Measurements from ENCODE around the gene DFFA.

DNA sequence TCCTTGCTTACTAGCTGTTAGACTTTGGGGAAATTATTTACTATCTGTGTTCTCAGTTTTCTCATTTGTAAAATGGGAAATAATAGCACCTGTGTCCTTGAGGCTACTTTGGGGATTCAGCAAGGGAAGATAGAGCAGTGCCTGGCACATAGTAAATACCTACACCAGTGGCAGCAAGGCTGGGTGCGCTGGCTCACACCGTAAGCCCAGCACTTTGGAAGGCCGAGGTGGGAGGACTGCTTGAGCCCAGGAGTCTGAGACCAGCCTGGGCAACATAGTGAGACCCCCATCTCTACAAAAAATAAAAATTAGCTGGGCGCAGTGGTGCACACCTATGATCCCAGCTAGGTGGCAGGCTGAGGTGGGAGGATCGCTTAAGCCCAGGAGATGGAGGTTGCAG lies 50.7 kb downstream of the DFFA start:
- TF ChIP-seq, protein P1, sequence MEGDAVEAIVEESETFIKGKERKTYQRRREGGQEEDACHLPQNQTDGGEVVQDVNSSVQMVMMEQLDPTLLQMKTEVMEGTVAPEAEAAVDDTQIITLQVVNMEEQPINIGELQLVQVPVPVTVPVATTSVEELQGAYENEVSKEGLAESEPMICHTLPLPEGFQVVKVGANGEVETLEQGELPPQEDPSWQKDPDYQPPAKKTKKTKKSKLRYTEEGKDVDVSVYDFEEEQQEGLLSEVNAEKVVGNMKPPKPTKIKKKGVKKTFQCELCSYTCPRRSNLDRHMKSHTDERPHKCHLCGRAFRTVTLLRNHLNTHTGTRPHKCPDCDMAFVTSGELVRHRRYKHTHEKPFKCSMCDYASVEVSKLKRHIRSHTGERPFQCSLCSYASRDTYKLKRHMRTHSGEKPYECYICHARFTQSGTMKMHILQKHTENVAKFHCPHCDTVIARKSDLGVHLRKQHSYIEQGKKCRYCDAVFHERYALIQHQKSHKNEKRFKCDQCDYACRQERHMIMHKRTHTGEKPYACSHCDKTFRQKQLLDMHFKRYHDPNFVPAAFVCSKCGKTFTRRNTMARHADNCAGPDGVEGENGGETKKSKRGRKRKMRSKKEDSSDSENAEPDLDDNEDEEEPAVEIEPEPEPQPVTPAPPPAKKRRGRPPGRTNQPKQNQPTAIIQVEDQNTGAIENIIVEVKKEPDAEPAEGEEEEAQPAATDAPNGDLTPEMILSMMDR (conservative IDR thresholded peaks at IDR 0.05; ENCODE audit: low read length): no peak
- no peak for TF ChIP-seq EZH2phosphoT487 (IDR thresholded peaks at IDR 0.05; ENCODE audit: borderline replicate concordance)
